BE2C (cell line): ENCODE data around the gene ELMOD3.

ENCODE experiments used
- DNase-seq: peaks from one replicate; pipeline ENCODE4 v3.0.0-alpha.2; 2020
- H3K27me3 ChIP-seq: fragments of 250-450 bp; sonication (Bioruptor Pico); 2 replicates; pipeline ENCODE4 v1.5.1; 2020; ENCODE audit warnings: mild to moderate bottlenecking
- H3K36me3 ChIP-seq: fragments of 250-450 bp; sonication (Bioruptor Pico); 2 replicates; pipeline ENCODE4 v1.5.1; 2020; ENCODE audit warnings: mild to moderate bottlenecking
- H3K4me1 ChIP-seq: fragments of 250-450 bp; sonication (Bioruptor Pico); 2 replicates; pipeline ENCODE4 v1.5.1; 2020
- H3K4me3 ChIP-seq: 2 replicates; pipeline ENCODE4 v1.5.1; 2011; ENCODE audit warnings: low read depth, low read length
- H3K9me3 ChIP-seq: fragments of 250-450 bp; sonication (Bioruptor Pico); 2 replicates; pipeline ENCODE4 v1.5.1; 2020
- TF ChIP-seq, protein P1 (sequence below): IDR thresholded peaks from 2 replicates; pipeline ENCODE4 v1.5.1; 2012; ENCODE audit warnings: mild to moderate bottlenecking, low read depth, low read length

ELMOD3 gene

DNA sequence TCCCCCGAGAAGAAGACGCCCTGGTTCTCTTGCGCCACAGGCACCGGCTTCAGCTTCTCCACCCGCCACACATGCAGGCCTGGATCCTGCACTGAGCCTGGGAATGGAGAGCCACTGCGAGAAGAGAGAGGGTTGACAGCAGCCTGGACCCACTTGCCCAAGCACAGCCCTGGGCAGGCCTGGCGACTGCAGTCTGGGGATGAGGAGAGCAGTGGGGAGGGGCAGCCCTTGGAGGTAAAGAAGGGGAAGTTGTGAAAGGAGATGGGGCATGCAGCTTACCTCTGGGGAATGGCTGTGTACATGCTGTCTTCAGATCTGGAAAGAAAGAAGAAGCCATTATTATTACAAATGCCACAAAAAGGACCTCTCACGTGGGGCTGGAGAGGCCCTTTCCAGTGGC lies 47.3 kb downstream of the ELMOD3 start:
- DNase-seq, result no peak
- H3K27me3 ChIP-seq, result no peaks in the 10 kb centered on the region
- H3K36me3 ChIP-seq, result no peaks in the 10 kb centered on the region
- H3K9me3 ChIP-seq, result no peaks in the 10 kb centered on the region
- H3K4me3 ChIP-seq, result no peak overlapping the region
- TF ChIP-seq, protein P1, sequence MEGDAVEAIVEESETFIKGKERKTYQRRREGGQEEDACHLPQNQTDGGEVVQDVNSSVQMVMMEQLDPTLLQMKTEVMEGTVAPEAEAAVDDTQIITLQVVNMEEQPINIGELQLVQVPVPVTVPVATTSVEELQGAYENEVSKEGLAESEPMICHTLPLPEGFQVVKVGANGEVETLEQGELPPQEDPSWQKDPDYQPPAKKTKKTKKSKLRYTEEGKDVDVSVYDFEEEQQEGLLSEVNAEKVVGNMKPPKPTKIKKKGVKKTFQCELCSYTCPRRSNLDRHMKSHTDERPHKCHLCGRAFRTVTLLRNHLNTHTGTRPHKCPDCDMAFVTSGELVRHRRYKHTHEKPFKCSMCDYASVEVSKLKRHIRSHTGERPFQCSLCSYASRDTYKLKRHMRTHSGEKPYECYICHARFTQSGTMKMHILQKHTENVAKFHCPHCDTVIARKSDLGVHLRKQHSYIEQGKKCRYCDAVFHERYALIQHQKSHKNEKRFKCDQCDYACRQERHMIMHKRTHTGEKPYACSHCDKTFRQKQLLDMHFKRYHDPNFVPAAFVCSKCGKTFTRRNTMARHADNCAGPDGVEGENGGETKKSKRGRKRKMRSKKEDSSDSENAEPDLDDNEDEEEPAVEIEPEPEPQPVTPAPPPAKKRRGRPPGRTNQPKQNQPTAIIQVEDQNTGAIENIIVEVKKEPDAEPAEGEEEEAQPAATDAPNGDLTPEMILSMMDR, result no peak
- H3K4me1 ChIP-seq, result no peaks in the 10 kb centered on the region

- DNase-seq, result no peak
- H3K4me3 ChIP-seq, result no peak overlapping the region
These were observed 50.9 kb downstream of the ELMOD3 start for GRCh38 chr2:85405201-85406059.

GRCh38 chr2:85409845-85410583 lies 55.4 kb downstream of the ELMOD3 start, which contains the start of gene CAPG:
CAPG (minus strand) TSS chr2:85410366; CDS start chr2:85402145, 8,221 bp downstream.
- Histone ChIP-seq H3K4me1 (no peaks in the 10 kb centered on the region), H3K4me3 (no peak within 1 kb of the TSS), H3K36me3 (no peaks in the 10 kb centered on the region), H3K27me3 (no peaks in the 10 kb centered on the region), H3K9me3 (no peaks in the 10 kb centered on the region)
- no peak for DNase-seq
- TF ChIP-seq, protein P1, result no peak

More at GRCh38 chr2:85405201-85406059, 50.9 kb downstream of the ELMOD3 start:
- Histone ChIP-seq H3K9me3 (no peaks in the 10 kb centered on the region), H3K36me3 (no peaks in the 10 kb centered on the region), H3K4me1 (no peaks in the 10 kb centered on the region), H3K27me3 (no peaks in the 10 kb centered on the region)
- TF ChIP-seq, protein P1, result no peak

DNA sequence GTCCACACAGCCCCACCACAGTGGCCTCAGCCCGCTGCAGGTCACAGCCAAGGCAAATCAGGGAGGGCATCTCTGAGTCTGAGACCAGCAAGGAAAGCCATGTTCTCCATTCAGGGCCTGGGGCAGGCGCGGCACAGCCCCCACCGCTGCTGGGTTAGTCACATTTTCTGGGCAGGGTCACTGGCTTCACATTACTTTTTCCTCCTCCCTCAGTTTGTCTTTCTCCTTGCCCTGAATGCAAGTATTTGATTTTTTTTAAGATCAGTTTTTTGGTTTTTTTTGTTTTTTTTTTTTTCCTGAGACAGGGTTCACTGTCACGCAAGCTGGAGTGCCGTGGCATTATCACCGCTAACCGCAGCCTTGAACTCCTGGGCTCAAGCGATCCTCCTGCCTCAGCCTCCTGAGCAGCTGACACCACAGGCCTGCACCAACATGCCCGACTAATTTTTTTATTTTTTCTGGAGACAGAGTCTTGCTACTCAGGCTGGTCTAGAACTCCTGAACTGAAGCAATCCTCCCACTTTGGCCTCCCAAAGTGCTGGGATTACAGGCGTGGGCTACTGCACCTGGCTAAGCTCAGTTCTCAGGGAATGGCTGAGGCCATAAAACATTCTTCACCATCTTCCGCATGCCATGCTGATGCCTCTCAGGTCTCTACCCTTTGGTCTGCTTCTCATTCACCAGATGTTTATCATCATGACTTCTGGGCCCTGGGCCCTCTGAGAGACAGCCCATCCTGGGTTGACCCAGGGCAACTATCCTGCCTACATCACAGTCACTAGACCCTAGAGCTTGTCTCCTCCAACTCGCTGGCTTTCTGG lies 56.2 kb downstream of the ELMOD3 start:
- H3K4me3 ChIP-seq, result no peak overlapping the region
- H3K27me3 ChIP-seq, result no peaks in the 10 kb centered on the region
- TF ChIP-seq, protein P1, result no peak
- no peaks in the 10 kb centered on the region for H3K4me1 ChIP-seq
- H3K36me3 ChIP-seq, result no peaks in the 10 kb centered on the region
- no peaks in the 10 kb centered on the region for H3K9me3 ChIP-seq
- no peak for DNase-seq

DNA sequence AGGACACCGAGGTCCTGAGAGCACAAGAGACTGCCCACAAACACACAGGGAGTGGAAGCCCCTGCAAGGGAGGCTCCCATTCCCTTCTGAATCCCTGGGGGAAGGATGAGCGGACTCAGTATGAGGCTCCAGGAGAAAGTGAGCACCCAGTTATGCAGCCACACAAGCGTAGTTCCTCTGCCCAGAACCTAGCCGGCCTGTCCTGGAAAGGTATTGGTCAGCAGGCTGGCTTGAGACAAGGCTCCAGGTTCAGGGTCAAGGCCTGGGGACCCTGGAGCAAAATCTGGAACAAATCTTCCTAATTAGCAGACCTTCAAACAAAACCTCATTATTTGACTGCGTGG lies 56.8 kb downstream of the ELMOD3 start:
- Histone ChIP-seq H3K4me3 (no peak overlapping the region), H3K36me3 (no peaks in the 10 kb centered on the region), H3K9me3 (no peaks in the 10 kb centered on the region), H3K27me3 (no peaks in the 10 kb centered on the region), H3K4me1 (no peaks in the 10 kb centered on the region)
- DNase-seq, result no peak
- TF ChIP-seq, protein P1, result no peak
